HepG2 (cell line): Measurements from ENCODE around the gene MCU. TPM values are rescaled to one million over a fixed set of nuclear protein-coding genes. Genes with fewer than 3 reads are reported as not detected.

Experiments
- ATAC-seq: fragments of 200-7000 bp; cut with Tn5 transposase; 3 replicates; pipeline ENCODE4 v1.9.1; 2020; ENCODE audit warnings: mild to moderate bottlenecking, moderate library complexity
- BruUV-seq: library from RNA; stranded (reverse); fragments of 400-500 nt; replicated peaks from 2 replicates; lab custom pipeline; 2021; lab: Mats Ljungman, UMichigan
- CTCF ChIA-PET: fragments of 300-600 bp; formaldehyde crosslinking; extraction: SDS; loops from one replicate; lab custom pipeline; 2021; ENCODE audit warnings: low total read pairs, inconsistent platforms, low intra/inter-chr PET ratio; lab: Yijun Ruan, JAX
- POLR2A ChIA-PET: fragments of 350-600 bp; sonication (Branson Sonifier 250); formaldehyde crosslinking; loops from one replicate; lab custom pipeline; 2020; ENCODE audit warnings: antibody characterized with exemption, inconsistent platforms; lab: Yijun Ruan, JAX
- DNase-seq: peaks from one replicate; pipeline ENCODE4 v3.0.0-alpha.2; 2015; ENCODE audit warnings: low spot score
- FAIRE-seq: peaks from 3 replicates; lab custom pipeline; 2011; peaks lifted over from hg19 to GRCh38; lab: Jason Lieb, UNC
- H2AFZ ChIP-seq: one replicate; pipeline ENCODE4 v1.6.1; 2011; ENCODE audit warnings: low read length, inconsistent platforms
- H3K27ac ChIP-seq: fragments of 300-600 bp; 3 replicates; pipeline ENCODE4 v1.8.0; 2011; ENCODE audit warnings: mixed run types, mild to moderate bottlenecking, mixed read lengths, low read length, inconsistent platforms; ENCODE audit not compliant: insufficient read depth; ENCODE audit errors: extremely low read length
- H3K27me3 ChIP-seq, 2 experiments: fragments of 200-600 bp in 1 of 2; 2 replicates in 1 of 2; 3 replicates in 1 of 2; pipeline versions ENCODE4 v1.6.0 to v1.8.0; 2011; ENCODE audit warnings: low read length in 2 of 2, mild to moderate bottlenecking in 2 of 2, moderate library complexity in 2 of 2, inconsistent platforms in 1 of 2; ENCODE audit not compliant: insufficient read depth in 2 of 2, control insufficient read depth in 1 of 2
- H3K36me3 ChIP-seq, 2 experiments: fragments of 200-600 bp in 1 of 2; replicated peaks in 1 of 2; 2 replicates in 1 of 2; 3 replicates in 1 of 2; pipeline versions ENCODE4 v1.5.1 to v1.8.0; 2011; ENCODE audit warnings: low read length in 2 of 2, inconsistent platforms in 1 of 2; ENCODE audit not compliant: insufficient read depth in 2 of 2, control insufficient read depth in 1 of 2
- H3K4me1 ChIP-seq: 2 replicates; pipeline ENCODE4 v1.5.1; 2012; ENCODE audit warnings: low read length, inconsistent platforms; ENCODE audit not compliant: insufficient read depth
- H3K4me2 ChIP-seq: 2 replicates; pipeline ENCODE4 v1.6.0; 2011; ENCODE audit warnings: low read depth, low read length, inconsistent platforms
- H3K4me3 ChIP-seq, 3 experiments: fragments of 200-600 bp in 1 of 3; sonication (generic), shearing (Covaris generic) in 1 of 3; replicated peaks in 1 of 3; 2 replicates each; pipeline ENCODE4 v1.5.1; 2011 to 2016; ENCODE audit warnings: low read length in 3 of 3, inconsistent platforms in 2 of 3, low read depth in 2 of 3, mild to moderate bottlenecking in 2 of 3, control low read depth in 1 of 3, mixed read lengths in 1 of 3; ENCODE audit not compliant: insufficient read depth in 1 of 3
- H3K79me2 ChIP-seq: one replicate; pipeline ENCODE4 v1.6.1; 2011; ENCODE audit warnings: low read length, inconsistent platforms; ENCODE audit not compliant: insufficient read depth
- H3K9ac ChIP-seq: 2 replicates; pipeline ENCODE4 v1.6.0; 2011; ENCODE audit warnings: mild to moderate bottlenecking, low read depth, low read length, inconsistent platforms; ENCODE audit not compliant: insufficient read depth
- H3K9me3 ChIP-seq: 2 replicates; pipeline ENCODE4 v1.5.1; 2012; ENCODE audit warnings: mild to moderate bottlenecking, low read length
- H4K20me1 ChIP-seq: 2 replicates; pipeline ENCODE4 v1.6.0; 2011; ENCODE audit warnings: inconsistent platforms, mild to moderate bottlenecking, low read length, moderate library complexity; ENCODE audit not compliant: insufficient read depth
- FOXK2 ChIP-seq: fragments of 450-650 bp; IDR thresholded peaks from 2 replicates; pipeline ENCODE4 v1.6.1; 2016
- FOXO1 ChIP-seq: sonication (generic); formaldehyde crosslinking; IDR thresholded peaks from 2 replicates; pipeline ENCODE4 v1.4.0; 2020; ENCODE audit warnings: missing genetic modification reagents
- IKZF1 ChIP-seq: fragments of 450-650 bp; IDR thresholded peaks from 2 replicates; pipeline ENCODE4 v1.7.1; 2016
- PREB ChIP-seq: sonication (generic); formaldehyde crosslinking; IDR thresholded peaks from 2 replicates; pipeline ENCODE4 v1.4.0; 2020; ENCODE audit warnings: missing genetic modification reagents
- WGBS: methylation state at CpG from one replicate; pipeline ENCODE4 v1.1.6; 2017; ENCODE audit warnings: low lambda C conversion rate; 5-methylcytosine and 5-hydroxymethylcytosine counted together
- in situ Hi-C: cut with HindIII; loops from 2 replicates; pipeline ENCODE4 v1.10.0; 2017; ENCODE audit warnings: low pct_unique_long_range_greater_than_20kb; ENCODE audit not compliant: extremely low pct_ligation_motif_present
- intact Hi-C: fragments of 100-400 bp; cut with micrococcal nuclease; formaldehyde crosslinking; loops from one replicate; pipeline ENCODE4 v1.10.0; 2022; ENCODE audit not compliant: unreplicated experiment
- polyA plus RNA-seq, 8 experiments: library from polyadenylated mRNA; depleted of rRNA in 3 of 8; stranded (reverse) in 7 of 8; unstranded in 1 of 8; fragments of >200 nt; fragmentation: Illumina TruSeq in 4 of 8; extraction: Trizol in 4 of 8; gene quantifications; 2 replicates each; pipeline versions ENCODE4 v1.2.1 to v1.2.3, GENCODE V29; 2011 to 2016; ENCODE audit warnings: low read depth in 4 of 8, missing spikeins in 1 of 8, mixed read lengths in 1 of 8; ENCODE audit not compliant: insufficient read depth in 1 of 8
- total RNA-seq, 5 experiments: library from RNA; depleted of rRNA; stranded (reverse); fragments of >200 nt; fragmentation: Illumina TruSeq; extraction: Trizol; gene quantifications; 2 replicates each; pipeline ENCODE4 v1.2.3, GENCODE V29; 2016; ENCODE audit warnings: low read depth in 1 of 5
- TF ChIP-seq, protein P1 (sequence below): sonication (generic); formaldehyde crosslinking; IDR thresholded peaks from 2 replicates; pipeline ENCODE4 v1.8.0; 2022; ENCODE audit warnings: mild to moderate bottlenecking, missing genetic modification reagents, moderate library complexity
- TF ChIP-seq, protein P2 (sequence below): fragments of 450-650 bp; IDR thresholded peaks from 2 replicates; pipeline ENCODE4 v1.6.1; 2016
- TF ChIP-seq, protein P3 (sequence below): sonication (generic); formaldehyde crosslinking; IDR thresholded peaks from 2 replicates; pipeline ENCODE4 v1.4.0; 2020; ENCODE audit warnings: missing genetic modification reagents

The MCU gene
- total and polyA plus RNA-seq, 2 of the 13 experiments (the other 11 are each of a cell fraction or from before 2014, with no cell fraction given): 25.9 to 64.5 TPM

GRCh38 chr10:72888151-72888638, 196.3 kb downstream of the MCU start:
- Histone ChIP-seq H3K27me3 (no peaks in the 10 kb centered on the region), H3K4me1 (peaks cover 18% of the 10 kb centered on the region), H3K36me3 (peaks cover 3% of the 10 kb centered on the region in 2 experiments; a peak in 2 of 5 replicates), H3K27ac (no peak overlapping the region), H3K4me3 (no peak overlapping the region), H3K79me2 (no peaks in the 10 kb centered on the region), H3K9ac (no peak overlapping the region), H4K20me1 (no peaks in the 10 kb centered on the region), H3K4me2 (no peak overlapping the region), H3K9me3 (no peaks in the 10 kb centered on the region), H2AFZ (no peak overlapping the region)
- TF ChIP-seq FOXO1 (CRISPR knock-in tag) (no peak), PREB (CRISPR knock-in tag) (no peak), IKZF1 (no peak), FOXK2 (no peak)
- TF ChIP-seq, protein P1, sequence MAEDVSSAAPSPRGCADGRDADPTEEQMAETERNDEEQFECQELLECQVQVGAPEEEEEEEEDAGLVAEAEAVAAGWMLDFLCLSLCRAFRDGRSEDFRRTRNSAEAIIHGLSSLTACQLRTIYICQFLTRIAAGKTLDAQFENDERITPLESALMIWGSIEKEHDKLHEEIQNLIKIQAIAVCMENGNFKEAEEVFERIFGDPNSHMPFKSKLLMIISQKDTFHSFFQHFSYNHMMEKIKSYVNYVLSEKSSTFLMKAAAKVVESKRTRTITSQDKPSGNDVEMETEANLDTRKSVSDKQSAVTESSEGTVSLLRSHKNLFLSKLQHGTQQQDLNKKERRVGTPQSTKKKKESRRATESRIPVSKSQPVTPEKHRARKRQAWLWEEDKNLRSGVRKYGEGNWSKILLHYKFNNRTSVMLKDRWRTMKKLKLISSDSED (CRISPR knock-in tag): no peak
- POLR2A ChIA-PET: no interaction called here
- CTCF ChIA-PET: no interaction called here
- ATAC-seq: no peak
- no peak for FAIRE-seq
- WGBS: 97% methylated on average over 7 of the region's 7 CpGs
- no TSS peak for BruUV-seq
- DNase-seq: no peak
- intact Hi-C loops: no loop called here
- in situ Hi-C loops: no loop called here

- no peak for FAIRE-seq
- intact Hi-C loops (no loop called here), in situ Hi-C loops (no loop called here)
- H4K20me1 ChIP-seq: no peaks in the 10 kb centered on the region
- no TSS peak for BruUV-seq
- ChIA-PET POLR2A (no interaction called here), CTCF (no interaction called here)
- H3K4me1 ChIP-seq: peaks cover 24% of the 10 kb centered on the region
- no peak overlapping the region for H3K27ac ChIP-seq
- no peaks in the 10 kb centered on the region; a peak in 1 of 5 replicates for H3K27me3 ChIP-seq
- no peak for DNase-seq
- peaks cover 3% of the 10 kb centered on the region in 2 experiments; a peak in 2 of 5 replicates for H3K36me3 ChIP-seq
- H3K79me2 ChIP-seq: no peaks in the 10 kb centered on the region
- H3K4me2 ChIP-seq: no peak overlapping the region
- H2AFZ ChIP-seq: no peak overlapping the region
- no peak overlapping the region for H3K4me3 ChIP-seq
- H3K9me3 ChIP-seq: no peaks in the 10 kb centered on the region
- no peak overlapping the region for H3K9ac ChIP-seq
- no peak for ATAC-seq
- TF ChIP-seq, protein P2, sequence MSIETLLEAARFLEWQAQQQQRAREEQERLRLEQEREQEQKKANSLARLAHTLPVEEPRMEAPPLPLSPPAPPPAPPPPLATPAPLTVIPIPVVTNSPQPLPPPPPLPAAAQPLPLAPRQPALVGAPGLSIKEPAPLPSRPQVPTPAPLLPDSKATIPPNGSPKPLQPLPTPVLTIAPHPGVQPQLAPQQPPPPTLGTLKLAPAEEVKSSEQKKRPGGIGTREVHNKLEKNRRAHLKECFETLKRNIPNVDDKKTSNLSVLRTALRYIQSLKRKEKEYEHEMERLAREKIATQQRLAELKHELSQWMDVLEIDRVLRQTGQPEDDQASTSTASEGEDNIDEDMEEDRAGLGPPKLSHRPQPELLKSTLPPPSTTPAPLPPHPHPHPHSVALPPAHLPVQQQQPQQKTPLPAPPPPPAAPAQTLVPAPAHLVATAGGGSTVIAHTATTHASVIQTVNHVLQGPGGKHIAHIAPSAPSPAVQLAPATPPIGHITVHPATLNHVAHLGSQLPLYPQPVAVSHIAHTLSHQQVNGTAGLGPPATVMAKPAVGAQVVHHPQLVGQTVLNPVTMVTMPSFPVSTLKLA: peak; percentile 62; the same call in 1 of the 2 replicates
- TF ChIP-seq, protein P3, sequence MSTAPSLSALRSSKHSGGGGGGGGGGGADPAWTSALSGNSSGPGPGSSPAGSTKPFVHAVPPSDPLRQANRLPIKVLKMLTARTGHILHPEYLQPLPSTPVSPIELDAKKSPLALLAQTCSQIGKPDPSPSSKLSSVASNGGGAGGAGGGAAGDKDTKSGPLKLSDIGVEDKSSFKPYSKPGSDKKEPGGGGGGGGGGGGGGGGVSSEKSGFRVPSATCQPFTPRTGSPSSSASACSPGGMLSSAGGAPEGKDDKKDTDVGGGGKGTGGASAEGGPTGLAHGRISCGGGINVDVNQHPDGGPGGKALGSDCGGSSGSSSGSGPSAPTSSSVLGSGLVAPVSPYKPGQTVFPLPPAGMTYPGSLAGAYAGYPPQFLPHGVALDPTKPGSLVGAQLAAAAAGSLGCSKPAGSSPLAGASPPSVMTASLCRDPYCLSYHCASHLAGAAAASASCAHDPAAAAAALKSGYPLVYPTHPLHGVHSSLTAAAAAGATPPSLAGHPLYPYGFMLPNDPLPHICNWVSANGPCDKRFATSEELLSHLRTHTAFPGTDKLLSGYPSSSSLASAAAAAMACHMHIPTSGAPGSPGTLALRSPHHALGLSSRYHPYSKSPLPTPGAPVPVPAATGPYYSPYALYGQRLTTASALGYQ (CRISPR knock-in tag): no peak
- WGBS: 80% methylated on average over 6 of the region's 6 CpGs
These were observed 197.5 kb downstream of the MCU start for GRCh38 chr10:72889391-72889831.
